AG09319 (cell line): ENCODE data around the gene REX1BD.

ENCODE experiments used
- DNase-seq: peaks from one replicate; pipeline ENCODE4 v3.0.0-alpha.2; 2010; ENCODE audit warnings: low read depth; ENCODE audit errors: extremely low read depth
- CTCF ChIP-seq: IDR thresholded peaks from 2 replicates; pipeline ENCODE4 v1.5.1; 2011; ENCODE audit warnings: low read depth, mild to moderate bottlenecking, inconsistent platforms, low read length, moderate library complexity

Gene REX1BD

DNA sequence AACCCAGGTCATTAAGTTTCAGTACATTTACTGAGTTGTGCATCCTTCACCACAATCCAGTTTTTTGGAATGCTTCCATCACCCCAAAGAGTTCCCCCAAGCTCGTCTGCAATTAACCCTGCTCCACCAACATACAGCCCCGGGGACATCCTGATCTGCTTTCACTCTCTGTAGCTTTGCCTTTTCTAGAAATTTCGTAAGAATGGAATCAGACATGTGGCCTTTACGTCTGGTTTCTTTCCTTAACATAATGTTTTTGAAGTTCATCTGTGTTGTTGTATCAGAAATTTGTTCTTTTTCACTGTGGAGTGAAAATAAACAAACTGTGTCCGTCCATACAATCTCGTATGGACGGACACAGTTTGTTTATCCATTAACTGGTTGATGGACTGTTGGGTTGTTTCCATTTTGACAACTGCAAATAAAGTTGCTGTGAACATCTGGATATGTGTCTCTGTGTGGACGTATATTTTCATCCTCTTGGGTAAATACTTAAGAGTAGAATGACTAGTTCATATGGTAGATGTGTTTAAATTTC, 51.2 kb downstream of the REX1BD start:
- no peak for TF ChIP-seq CTCF
- no peak for DNase-seq
